Fibroblast of skin of back (primary cell): ENCODE measurements around the gene LMCD1.

Experiments used
- DNase-seq: peaks from one replicate; pipeline ENCODE4 v3.0.0-alpha.2; 2013

Gene LMCD1

DNA sequence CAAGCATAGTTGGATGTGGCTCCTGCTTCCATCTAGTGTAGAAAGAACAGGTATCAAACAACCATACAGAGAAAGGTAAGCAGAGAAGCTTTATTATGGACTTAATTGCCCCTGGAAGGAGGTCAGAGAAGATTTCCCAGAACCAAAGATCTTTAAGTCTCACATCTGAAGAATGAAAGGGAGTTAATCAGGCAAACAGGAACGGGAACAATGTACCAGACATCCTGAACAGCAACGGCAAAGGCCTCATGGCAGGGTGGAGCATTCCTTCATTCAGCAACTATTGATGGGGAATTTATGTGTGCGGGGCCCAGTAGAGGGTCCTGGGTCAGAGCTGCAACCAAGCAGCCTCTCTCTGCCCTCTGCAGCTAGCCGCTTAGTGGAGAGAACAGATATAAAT lies 61.5 kb downstream of the LMCD1 start:
- no peak for DNase-seq

DNA sequence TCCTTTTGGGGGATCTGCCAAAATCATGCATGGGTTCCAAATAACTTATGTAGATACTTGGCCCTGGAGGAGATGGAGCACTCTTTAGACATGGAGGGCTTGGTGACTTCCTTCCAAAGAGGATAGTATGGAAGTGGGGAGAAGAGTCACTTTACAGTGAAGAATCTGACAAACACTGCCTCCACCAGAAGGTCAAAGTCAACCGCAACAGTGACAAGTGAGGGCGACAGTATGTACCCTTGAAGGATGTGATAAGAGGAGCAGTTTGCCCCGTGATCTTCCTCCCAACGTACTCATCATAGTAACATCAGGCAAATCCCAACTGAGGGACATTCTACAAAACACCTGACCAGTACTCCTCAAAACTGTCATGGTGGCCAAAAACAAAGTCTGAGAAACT lies 62.0 kb downstream of the LMCD1 start:
- no peak for DNase-seq

DNA sequence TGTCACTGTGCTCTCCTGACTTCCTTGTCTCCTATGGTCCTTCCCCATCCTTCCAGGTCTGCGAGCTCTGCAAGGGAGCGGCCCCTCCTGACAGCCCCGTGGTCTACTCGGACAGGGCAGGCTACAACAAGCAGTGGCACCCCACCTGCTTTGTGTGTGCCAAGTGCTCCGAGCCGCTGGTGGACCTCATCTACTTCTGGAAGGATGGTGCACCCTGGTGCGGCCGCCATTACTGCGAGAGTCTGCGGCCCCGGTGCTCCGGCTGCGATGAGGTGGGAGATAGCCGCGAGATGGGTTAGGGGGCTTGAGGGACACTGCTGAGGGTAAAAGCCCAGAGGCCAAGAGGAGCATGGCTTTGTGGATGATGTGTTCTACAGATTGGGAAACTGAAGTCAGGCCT lies 63.8 kb downstream of the LMCD1 start:
- DNase-seq: no peak

DNA sequence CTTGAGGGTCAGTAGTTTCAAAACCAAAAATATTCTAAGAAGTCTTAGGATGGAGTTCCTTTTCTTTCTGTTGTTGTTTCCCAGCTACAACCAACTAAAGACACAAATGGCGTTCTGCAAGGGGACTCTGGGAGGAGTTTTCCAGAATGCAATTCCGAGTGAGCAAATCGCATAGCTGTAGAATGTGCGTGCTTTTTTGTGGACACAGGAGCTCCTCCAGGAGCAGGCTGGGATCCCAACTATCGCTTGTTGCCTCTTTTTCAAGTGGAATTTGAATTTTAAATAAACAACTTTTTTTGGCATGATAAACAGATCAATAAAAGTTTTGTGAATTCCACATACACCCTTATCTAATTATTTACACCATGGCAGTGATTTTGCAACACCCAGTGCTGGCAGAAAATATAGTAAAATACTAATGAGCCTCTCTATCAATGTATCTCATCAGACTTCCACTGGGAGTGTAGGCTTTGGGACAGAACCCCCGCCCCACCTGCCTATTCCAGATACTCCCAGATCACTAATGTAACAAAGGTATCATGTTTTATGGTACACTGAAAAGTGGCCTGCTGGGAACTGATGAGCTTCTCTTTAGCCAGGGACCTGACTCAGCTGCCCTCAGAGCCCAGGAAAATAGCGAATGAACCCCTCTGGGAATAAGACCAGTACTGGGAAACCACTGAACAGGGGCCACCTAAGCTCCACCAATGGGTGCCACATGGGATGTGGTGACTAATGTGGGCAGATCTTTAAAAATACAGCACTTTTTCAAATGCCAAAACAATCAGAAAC lies 66.4 kb downstream of the LMCD1 start:
- no peak for DNase-seq

DNA sequence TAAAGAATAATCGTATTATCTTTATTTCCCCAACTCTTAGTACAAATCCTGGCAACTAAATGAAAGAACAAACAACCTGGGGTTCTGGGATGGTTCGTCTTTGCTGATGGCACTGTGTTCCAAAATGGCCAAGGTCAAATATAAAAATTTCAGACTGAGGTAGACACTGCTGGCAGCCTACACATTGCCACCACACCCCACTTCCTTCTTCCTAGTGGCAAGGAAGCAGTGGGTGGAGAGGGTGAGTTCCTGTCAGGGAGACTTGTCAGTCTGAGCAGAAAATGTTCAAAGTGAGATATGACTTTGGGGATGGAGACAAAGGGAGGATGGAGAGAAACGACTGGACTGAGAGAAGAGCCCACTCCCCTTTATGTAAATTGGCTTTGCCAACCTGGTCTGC lies 69.6 kb downstream of the LMCD1 start:
- DNase-seq: no peak

DNA sequence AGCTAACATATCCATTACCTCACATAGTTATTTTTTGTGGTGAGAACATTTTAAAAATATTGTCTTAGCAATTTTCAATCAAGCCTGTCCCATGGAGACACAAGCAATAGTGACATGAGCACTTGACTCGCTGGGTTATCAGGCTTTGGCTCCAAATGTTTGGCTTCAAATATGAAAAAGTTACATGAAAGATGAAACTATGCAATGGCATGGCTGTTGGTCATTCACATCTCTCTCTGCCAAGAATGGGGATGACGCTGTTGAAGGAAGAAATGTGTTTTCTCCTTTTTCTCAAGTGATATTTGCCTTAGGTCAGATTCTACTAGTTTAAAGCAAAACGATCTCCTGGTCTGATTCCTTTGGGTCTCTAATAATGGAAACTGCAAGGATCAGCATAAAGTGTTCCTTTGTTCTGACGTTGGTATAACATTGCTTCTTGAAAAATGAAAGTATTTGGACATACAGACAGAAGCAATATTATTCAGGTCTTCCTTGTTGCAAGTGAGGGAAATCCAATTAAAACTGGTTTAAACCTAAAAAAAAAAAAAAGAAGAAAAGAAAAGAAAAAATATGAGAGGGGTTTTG lies 71.8 kb downstream of the LMCD1 start:
- DNase-seq: no peak

DNA sequence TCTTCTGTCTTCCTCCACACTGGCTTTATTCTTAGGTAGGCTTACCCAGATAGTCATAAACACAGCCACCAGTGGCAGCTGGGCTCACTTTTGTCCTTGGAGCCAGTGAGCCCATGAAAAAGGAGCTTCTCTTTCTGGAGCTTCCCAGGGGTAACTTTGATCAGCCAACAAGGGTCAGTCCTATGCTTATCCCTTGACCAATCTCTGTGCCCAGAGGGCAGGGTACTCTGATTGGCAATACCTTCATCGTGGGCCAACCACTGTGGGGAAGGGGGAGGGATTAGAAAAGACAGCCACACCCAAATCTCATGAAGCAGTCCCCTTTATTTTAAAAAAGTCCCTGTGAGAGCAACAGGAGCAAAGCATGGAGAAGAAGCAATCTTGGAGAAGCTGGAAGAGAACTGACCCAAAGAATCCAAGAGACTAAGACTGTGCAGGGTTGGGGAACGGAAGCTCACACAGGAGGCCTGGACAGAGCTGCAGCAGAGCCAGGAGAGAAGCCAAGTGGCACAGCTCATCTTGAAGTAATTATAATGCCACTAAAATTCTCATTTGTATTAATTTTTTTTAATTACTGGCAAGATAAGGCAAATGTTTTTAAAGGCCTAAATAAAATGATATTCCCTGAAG lies 72.5 kb downstream of the LMCD1 start:
- no peak for DNase-seq

DNA sequence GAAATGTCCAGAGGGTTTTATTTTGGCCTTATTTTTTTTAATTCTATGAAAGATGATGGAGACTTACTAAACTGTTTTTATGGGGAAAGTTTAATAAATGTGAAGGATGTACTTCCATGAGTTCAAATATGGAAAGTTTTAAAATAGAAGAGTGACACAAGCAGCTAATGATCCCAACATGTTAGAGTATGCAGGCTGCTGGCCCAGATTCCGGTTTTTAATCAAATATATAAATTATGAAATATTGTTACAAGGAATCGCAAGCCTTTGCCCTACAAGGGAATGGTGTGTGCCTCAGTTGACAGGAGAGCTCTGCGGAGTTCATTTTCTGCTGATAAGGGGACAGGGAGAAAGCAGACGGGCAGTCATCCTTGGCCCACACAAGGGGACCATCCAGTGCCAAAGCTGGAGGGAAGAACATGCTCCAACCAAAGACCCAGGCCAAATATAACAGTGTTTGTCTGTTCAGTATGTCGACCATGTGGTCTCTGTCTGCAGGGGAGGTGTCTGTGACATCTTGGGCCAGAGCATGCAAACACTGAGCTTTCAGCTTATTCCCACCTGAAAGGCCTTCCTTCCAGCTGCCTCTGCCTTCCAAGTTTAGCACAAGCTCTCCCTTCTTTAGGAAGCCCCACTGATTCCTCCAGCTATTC lies 73.2 kb downstream of the LMCD1 start:
- no peak for DNase-seq

DNA sequence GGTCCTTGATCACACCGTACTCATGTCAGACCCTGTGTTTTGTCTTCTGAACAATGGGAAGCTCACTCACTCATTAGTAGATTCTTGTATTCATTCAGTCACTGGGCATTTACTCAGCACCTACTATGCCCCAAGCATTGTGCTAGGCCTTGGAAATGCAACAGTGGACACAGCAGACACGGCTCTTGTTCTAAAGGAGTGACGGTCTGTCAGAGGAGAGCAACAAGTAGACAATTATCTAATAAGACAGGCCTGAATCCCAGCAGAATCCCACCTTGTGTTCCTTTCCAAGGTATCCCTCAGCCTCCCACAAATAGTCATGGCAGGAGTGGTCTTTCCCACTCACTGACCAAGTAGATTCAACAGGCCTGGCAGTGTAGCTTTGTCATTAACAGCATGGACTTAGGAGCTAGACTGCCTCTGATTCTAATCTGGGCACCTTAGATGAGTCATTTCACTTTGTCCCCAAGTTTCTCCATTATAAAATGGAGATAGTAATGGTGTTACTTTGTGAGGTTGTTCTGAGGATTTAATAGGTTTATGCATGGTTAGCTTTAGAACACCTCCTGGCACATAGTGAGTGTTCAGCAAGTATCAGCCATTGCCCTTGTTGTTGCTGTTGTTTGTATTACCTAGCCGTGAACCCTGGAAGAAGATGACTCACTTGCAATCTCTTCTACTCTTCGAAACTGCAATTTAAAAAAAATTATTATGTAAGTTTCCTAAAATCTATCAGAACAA lies 73.9 kb downstream of the LMCD1 start:
- DNase-seq: peak; percentile 40

DNA sequence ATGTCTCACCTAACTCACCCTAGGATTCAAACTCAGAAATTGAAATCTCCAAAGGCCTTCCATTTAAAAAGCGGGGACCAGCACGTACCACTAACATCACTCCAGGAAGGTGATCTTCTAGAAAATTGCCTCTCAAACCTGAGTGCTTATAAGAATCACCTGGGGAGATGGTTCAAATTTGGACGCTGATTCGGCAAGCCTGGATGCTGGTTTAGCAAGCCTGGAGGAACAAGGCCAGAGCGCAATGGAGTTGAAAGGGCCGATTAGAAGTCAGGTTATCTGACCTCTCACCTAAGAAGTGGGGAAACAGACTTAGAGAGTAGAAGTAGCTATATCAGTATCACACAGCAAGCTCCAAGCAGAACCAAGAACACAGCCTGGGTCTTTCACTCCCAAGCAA lies 74.8 kb downstream of the LMCD1 start:
- DNase-seq: no peak

DNA sequence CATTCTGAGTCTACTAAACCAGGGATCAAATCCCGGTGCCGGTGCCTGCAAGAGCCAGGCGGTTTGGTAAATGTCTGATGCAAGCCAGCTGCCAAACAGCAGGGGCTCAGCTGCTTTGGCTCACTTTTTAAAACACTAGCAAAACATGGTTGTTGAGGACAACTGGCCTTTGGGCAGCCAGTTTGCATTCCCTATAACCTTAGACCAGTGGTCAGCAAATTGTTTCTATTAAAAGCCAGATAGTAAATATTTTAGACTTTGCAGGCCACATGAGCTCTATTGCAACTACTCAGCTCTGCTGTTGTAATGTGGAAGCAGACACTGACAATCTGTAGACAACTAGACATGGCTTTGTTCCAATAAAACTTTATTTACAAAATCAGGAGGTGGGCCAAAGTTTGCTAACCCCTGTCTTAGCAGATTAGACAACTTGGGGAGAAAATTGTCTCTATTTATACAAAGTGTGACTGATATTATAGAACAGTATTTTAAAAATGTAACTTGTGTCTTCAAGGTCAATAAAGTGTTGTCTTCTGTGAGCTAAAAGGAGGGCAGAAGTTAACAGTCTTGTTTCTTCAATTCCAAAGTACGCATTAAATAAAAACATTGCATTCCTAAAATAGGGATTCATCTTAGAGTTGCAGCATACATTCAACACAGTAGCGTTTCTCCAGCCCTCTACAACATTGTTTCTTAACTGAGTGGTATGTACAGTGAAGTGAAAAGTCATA lies 75.4 kb downstream of the LMCD1 start:
- DNase-seq: peak; percentile 83

DNA sequence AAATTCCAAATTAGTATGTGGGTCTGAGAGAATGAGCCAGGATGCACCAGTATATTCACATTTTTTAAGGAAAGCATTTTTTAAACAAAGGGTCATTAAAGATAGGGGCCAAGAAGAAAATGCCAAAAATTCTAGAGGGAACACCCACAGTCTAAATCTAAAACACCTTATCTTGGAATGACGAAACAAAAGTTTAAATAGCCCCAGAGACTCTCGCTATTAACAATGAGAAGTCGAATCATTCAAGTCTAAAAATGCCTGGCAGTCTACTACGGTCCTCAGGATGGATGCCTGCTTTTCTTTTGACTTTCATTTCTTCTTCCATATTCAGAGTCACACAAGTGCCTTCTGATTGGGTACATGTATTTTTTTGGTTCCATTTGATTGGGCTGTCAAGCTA lies 76.7 kb downstream of the LMCD1 start:
- no peak for DNase-seq

DNA sequence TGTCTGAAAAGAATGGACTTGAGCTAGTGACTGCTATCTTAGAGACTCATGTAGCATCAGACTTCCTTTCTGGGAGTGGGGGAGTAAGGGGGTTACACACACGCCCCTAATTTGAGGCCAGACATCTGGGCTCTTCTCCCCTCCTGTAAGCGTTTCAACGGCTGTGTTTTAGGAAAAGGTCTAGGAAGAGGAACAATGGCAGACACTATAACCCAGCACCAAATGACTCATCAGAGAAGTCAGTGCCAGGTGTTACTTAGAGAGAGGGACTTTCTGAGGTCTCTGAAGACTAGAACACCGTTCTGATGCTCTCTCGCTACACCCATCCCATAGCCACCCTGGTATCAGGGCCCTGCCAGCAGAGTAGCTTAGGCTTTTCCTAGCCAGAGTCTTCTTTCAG lies 77.5 kb downstream of the LMCD1 start:
- no peak for DNase-seq

DNA sequence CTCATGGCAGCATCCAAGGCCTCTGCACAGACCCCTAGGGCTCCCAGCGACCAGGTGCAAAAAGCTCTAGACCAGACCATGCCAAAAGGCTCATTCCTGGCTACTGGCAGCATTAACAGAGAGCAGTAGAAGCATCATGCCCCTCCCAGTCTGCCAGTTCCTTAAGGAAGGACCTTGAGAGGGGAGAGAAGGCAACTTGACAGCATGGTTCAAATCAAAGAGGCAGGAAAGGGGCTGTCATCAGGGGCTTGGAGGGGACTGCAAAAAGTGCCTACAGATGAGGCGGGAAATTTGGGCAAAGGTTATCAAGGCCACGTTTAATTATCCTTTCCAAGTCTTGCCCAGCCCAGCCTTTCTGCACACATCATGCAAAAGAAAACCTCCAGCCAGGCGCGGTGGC lies 78.3 kb downstream of the LMCD1 start:
- no peak for DNase-seq

DNA sequence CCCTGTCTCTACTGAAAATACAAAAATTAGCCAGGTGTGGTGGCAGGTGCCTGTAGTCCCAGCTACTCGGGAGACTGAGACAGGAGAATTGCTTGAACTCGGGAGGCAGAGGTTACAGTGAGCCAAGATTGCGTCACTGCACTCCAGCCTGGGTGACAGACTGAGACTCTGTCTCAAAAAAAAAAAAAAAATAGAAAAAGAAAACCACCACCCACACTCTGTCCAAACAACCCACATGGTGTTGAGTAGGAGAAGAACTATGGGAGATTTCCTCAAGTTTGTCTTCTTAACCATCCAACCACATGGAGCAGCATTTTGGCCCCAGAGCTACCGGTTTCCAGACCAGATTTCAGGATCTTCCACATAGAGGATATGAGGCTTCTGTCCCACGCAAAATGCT lies 78.8 kb downstream of the LMCD1 start:
- DNase-seq: peak; percentile 75

DNA sequence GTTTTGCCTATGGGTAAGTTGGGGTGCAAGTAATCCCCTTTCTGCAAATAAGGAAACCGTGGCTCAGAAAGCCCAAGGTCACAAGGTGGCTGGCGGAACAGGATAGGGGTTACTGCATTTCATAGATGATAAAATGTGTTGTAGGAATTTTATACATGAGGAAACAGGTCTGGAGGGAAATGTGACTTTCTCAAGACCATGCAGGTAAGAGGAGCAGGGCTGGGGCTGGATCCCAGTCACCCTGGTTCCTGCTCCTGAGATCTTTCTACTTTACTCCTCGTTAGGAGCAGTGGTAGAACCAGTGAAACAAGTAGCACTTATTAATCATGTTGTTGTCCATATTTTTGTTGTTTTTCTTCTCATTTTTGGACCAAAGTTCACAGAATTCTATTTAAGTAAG lies 79.8 kb downstream of the LMCD1 start:
- no peak for DNase-seq

DNA sequence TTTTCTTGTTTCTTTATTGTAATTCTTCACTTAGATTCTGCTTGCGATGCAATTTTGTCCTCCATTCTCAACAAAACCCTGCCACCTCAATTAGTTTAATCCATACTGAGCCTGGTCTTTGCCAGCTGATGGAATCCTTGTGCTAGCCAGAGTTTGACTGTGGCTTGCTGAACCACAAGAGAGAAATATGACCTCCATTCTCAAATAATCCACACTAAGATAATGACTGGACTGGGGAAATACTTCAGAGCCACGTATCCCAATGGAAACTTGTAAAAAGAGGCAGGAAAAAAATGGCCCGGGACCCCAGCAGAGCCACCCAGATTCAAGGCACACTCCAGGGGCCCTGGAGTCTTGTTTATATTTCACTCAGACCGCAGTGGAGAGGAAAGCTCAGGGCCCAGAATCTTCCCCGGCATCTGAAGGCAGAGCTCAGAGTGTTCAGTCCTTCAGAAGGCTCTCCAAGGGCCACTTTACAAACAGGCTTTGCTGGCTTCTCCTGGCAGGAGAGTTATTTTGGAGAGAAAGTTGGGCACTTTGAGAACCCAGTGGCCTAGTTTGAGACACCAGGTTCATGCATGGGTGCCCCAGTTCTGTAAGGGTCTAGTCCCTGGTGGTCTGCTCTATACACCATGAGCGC lies 80.3 kb downstream of the LMCD1 start:
- no peak for DNase-seq

DNA sequence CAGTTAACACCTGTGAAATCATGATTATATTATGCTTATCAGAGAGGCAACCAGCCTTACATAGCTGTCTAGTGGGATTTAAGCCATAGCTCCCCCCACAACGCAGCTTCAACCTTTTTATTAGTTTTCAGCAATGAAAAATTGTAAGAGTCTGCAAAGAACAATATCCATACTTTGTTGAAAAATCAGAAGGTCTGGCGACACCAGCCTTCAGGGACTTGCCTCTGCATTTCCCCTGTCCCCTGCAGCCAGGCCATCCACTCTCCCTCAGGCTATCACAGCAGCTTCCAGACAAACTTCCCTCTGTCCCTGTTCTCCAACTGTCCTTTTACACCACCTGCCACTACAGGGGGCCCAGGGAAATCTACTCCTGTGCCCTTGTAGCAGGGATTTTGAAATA lies 83.0 kb downstream of the LMCD1 start:
- no peak for DNase-seq

DNA sequence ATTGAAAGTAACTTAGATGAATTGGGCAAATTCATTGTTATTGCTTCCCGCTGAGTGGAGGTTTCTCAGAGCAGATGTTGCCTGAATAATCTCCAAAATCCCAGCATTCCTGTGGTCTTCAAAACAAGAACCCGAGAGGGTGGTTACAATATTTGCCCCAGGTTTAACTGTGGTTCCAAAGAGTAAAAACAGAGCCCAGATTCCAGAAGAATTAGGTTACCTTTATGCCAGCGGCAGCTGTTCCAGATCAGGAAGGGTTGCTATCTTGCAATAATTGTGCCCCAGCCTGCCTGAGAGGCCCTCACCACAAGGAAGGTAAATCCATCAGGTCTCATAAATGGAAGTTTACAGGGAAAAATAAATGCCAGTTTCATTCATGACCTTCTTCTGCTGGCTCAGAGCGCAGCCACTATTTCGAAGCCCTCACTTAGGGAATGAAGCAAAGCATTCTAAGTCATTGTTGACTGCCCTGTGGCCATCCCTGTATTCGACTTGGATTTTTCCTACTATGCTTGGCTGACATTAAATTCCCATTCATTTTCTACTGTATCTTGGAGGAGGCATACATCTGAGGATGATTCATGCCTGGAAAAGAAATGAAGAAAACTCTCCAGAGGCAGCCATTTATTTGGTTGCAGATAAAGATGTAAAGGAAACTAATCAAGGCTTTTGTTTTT lies 88.4 kb downstream of the LMCD1 start:
- peak; percentile 71 for DNase-seq

DNA sequence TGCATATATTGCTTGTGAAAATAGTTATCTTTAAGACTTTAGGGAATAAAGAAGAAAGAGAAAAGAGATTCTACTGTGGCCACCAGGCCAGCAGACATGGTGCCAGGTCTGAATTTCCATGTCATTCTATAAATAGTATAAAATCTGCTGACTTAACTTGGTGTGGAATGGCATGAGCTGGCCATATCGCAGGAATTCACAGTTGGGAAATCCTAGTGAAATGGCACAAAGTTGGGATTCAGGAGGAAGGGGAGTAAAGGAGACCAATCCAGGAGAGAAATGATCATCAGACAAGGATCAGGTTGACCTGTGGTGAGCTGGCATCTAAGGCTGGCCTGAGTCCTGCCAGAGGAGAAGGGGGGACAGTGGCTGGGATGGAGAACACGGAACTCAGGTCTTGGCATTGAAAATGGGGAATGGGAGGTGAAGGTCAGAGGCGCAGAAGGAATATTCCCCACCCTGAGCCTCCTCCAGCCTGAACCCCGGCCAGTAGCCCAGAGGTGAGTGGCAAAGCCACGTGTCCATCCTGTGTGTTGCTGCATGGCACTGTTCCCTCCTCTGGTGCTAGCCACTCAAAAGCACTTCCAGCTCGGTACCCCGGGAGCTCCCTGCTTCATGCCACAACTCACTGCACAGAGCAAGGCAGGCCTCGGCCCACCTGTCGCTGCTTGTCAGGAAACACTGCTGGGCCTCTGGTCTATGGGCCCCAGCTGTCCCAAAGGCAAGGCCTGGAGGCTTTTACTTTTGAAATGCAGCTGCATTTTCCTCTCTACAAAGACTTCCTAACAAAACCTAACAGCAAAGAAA lies 91.6 kb downstream of the LMCD1 start:
- peak; percentile 56 for DNase-seq
